Gastrocnemius medialis (tissue), 4 donors: Measurements from ENCODE around the gene UNK.

Source experiments
- CTCF ChIP-seq, 5 experiments: fragments of 450-650 bp in 3 of 5; fragments of 200-600 bp in 2 of 5; sonication (generic) in 2 of 5; IDR thresholded peaks in 4 of 5; conservative IDR thresholded peaks in 1 of 5; 1 replicate in 4 of 5; 2 replicates in 1 of 5; pipeline ENCODE4 v1.5.1; 2016 to 2019; ENCODE audit warnings: antibody characterized with exemption in 5 of 5, mild to moderate bottlenecking in 3 of 5, moderate library complexity in 3 of 5
- POLR2A ChIP-seq, 2 donors: fragments of 450-650 bp; IDR thresholded peaks; one replicate each; pipeline ENCODE4 v1.6.1; 2017; ENCODE audit warnings: antibody characterized with exemption in 2 of 2, mild to moderate bottlenecking in 2 of 2, moderate library complexity in 2 of 2

- TF ChIP-seq POLR2A (IDR thresholded peaks at IDR 0.05), result no peak
- no peak for TF ChIP-seq CTCF (IDR thresholded peaks at IDR 0.05 in 4 of 5, conservative IDR thresholded peaks at IDR 0.05 in 1 of 5)
Measured at GRCh38 chr17:75771334-75772281, 13.0 kb upstream of the UNK start.
